DND-41 (cell line): Measurements from ENCODE around the gene MAML3.

Experiments
- CTCF ChIP-seq: IDR thresholded peaks from 2 replicates; pipeline ENCODE4 v1.5.1; 2012; ENCODE audit warnings: borderline replicate concordance, low read length, moderate library complexity, mild to moderate bottlenecking; ENCODE audit not compliant: poor library complexity, severe bottlenecking; ENCODE audit errors: extremely low read depth
- EZH2 ChIP-seq: IDR thresholded peaks from 3 replicates; pipeline ENCODE4 v1.6.1; 2012; ENCODE audit warnings: borderline replicate concordance, low read depth, mild to moderate bottlenecking, moderate library complexity, low read length, inconsistent platforms; ENCODE audit not compliant: severe bottlenecking

DNA sequence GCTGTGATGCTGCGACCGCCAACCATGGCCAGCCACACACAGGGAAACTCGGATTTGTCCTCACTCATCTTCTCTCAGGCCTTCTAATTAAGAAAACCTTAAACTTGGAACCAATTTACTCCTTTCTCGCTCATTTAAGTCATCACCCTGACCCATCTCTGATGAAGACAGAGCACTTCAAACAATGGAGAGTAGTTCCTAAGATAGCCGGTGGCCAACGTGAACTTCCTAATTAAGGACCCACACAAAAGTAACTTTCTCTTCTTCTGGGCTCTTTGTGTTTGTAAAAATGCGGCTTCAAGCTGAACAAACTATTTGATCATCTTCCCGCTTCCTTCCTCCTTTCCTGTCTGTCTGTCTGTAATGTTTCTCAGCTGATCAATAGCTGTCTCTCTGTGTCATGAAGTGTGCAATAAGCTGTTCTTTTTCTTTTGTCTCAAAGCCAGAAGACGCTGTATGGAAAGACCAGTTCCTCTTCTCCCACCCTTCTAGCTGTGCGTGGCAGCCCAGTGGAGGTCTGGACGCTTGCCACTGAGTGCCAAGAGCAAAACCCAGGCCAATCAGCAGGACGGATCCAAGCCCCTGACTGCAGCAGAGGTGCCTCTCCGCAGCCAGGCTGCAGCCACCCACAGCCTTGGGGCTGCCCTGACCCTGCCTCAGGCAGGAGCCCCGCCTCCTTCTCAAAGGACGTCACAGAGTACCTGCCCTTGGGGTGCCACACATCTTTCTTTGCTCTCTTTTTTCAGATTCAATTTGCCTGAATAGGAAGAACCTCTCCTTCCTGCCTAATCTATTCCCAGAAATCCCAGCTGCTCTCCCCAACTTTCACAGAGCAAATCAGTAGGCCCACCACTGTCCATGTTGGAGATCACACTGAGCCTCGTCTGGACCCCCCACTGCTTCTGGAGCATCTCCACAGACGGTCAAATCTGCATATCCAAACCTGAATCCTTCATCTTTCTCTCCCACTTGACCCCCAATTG lies 59.3 kb downstream of the MAML3 start:
- TF ChIP-seq CTCF, result no peak
- TF ChIP-seq EZH2, result no peak
